ES-I3 (cell line): ENCODE results near the gene OR7G2.
"Not testable (repeated sequence)": the region's sequence is repeated elsewhere in the genome, so short reads cannot be mapped to it uniquely, and the experiment has no call there.

Experiments used
- H3K36me3 ChIP-seq: 2 replicates; pipeline ENCODE4 v1.6.1; 2013; ENCODE audit warnings: mild to moderate bottlenecking, low read length, control low read depth, moderate library complexity; ENCODE audit not compliant: insufficient read depth
- H3K4me1 ChIP-seq: 2 replicates; pipeline ENCODE4 v1.6.1; 2013; ENCODE audit warnings: mild to moderate bottlenecking, control low read depth, low read length; ENCODE audit not compliant: insufficient read depth
- H3K9ac ChIP-seq: 2 replicates; pipeline ENCODE4 v1.6.1; 2013; ENCODE audit warnings: low read depth, mild to moderate bottlenecking, low read length, moderate library complexity
- H3K9me3 ChIP-seq: 2 replicates; pipeline ENCODE4 v1.6.1; 2013; ENCODE audit warnings: mild to moderate bottlenecking, low read length, moderate library complexity; ENCODE audit not compliant: control insufficient read depth, insufficient read depth

OR7G2 gene

GRCh38 chr19:9058905-9059667 lies 48.2 kb downstream of the OR7G2 start:
- H3K9ac ChIP-seq, result no peak overlapping the region
- H3K4me1 ChIP-seq, result peaks cover 9% of the 10 kb centered on the region; the same call in 1 of the 2 replicates
- no peaks in the 10 kb centered on the region for H3K36me3 ChIP-seq
- H3K9me3 ChIP-seq, result no peaks in the 10 kb centered on the region

GRCh38 chr19:9057505-9058258 lies 49.6 kb downstream of the OR7G2 start:
- peaks cover 13% of the 10 kb centered on the region; the same call in 1 of the 2 replicates for H3K4me1 ChIP-seq
- H3K36me3 ChIP-seq, result no peaks in the 10 kb centered on the region
- no peak overlapping the region for H3K9ac ChIP-seq
- no peaks in the 10 kb centered on the region for H3K9me3 ChIP-seq

GRCh38 chr19:9056131-9056530 lies 51.1 kb downstream of the OR7G2 start:
- H3K36me3 ChIP-seq, result not testable (repeated sequence)

GRCh38 chr19:9054765-9055164 lies 52.5 kb downstream of the OR7G2 start:
- H3K4me1 ChIP-seq, result peaks cover 9% of the 10 kb centered on the region; the same call in 1 of the 2 replicates
- H3K9ac ChIP-seq, result peak overlapping the region; percentile 39; the same call in 1 of the 2 replicates
- H3K36me3 ChIP-seq, result no peaks in the 10 kb centered on the region
- no peaks in the 10 kb centered on the region for H3K9me3 ChIP-seq

More at GRCh38 chr19:9056131-9056530, 51.1 kb downstream of the OR7G2 start:
- peaks cover 13% of the 10 kb centered on the region; the same call in 1 of the 2 replicates for H3K4me1 ChIP-seq
- not testable (repeated sequence) for H3K9ac ChIP-seq, H3K9me3 ChIP-seq

GRCh38 chr19:9054207-9054606 lies 53.1 kb downstream of the OR7G2 start:
- peak overlapping the region; percentile 39; the same call in 1 of the 2 replicates for H3K9ac ChIP-seq
- H3K9me3 ChIP-seq, result no peaks in the 10 kb centered on the region
- H3K36me3 ChIP-seq, result no peaks in the 10 kb centered on the region
- H3K4me1 ChIP-seq, result peaks cover 9% of the 10 kb centered on the region; the same call in 1 of the 2 replicates

- H3K36me3 ChIP-seq, H3K9ac ChIP-seq, H3K4me1 ChIP-seq, H3K9me3 ChIP-seq: not testable (repeated sequence)
Observed at GRCh38 chr19:9053674-9054073, 53.6 kb downstream of the OR7G2 start.

GRCh38 chr19:9052894-9053293 lies 54.4 kb downstream of the OR7G2 start:
- no peaks in the 10 kb centered on the region for H3K9me3 ChIP-seq
- no peaks in the 10 kb centered on the region for H3K36me3 ChIP-seq
- no peak overlapping the region for H3K9ac ChIP-seq
- peaks cover 9% of the 10 kb centered on the region; the same call in 1 of the 2 replicates for H3K4me1 ChIP-seq
